GM18502 (cell line): Measurements from ENCODE around the gene KCNQ2.
"Not testable (repeated sequence)": the region's sequence is repeated elsewhere in the genome, so short reads cannot be mapped to it uniquely, and the experiment has no call there.

Source experiments
- ATAC-seq: cut with Tn5 transposase; IDR thresholded peaks from one replicate; pipeline ENCODE4 v1.9.1; 2021; ENCODE audit warnings: mild to moderate bottlenecking; ENCODE audit not compliant: unreplicated experiment, poor library complexity

The KCNQ2 gene

DNA sequence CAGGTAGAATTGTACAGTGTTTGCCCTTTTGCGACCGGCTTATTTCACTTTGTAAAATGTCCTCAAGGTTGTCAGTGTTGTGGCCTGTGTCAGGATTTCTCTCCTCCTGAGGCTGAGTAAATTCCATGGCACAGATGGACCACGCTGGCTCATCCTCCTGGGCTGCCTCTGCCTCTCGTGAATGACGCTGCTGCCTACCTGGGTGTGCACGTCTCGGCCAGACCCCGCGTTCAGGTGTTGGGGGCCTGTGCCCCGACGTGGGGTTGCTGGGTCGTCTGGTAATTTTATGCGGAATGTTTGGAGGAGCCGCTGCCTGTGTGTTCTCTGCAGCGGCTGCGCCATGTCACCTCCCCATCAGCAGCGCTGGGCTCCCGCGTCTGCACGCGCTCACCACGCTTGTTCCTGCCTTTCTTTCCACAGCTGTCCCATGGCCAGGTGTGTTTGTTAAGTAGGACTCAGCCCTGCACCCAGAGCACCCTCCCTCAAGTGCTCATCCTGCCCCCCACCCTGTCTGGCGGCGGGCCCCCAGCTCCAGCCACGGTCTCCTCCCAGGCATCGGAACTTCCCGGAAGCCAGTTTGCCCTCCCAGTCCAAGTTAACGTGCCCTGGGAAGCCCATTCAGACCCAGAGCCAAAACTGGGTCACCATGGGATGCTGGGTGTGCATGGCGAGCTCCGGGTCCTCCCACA lies 75.2 kb downstream of the KCNQ2 start:
- no peak for ATAC-seq

DNA sequence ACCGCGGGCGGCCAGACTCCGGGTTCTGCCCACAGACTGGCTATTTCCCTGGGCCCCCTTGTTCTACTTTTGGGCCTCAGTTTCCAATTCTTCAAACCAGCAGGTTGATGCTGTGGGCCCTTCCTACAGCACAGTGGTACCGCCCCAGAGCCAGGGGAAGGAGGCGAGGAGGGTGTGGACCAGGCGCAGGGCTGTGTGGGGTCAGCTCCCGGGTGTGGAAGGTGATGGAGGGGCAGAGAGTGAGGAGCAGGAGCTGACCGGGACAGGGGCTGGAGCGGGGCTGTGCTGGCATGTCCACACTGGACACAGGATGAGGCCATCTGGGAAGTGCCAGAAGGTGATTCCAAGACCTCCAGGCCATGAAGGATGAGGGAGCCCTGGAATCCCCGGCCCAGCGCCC lies 76.2 kb downstream of the KCNQ2 start:
- ATAC-seq, result no peak

- no peak for ATAC-seq
Measured at GRCh38 chr20:63395723-63396122, 76.7 kb downstream of the KCNQ2 start.

GRCh38 chr20:63394920-63395455 lies 77.5 kb downstream of the KCNQ2 start:
- no peak for ATAC-seq

- ATAC-seq, result no peak
Measured at GRCh38 chr20:63394069-63394919, 78.2 kb downstream of the KCNQ2 start.

DNA sequence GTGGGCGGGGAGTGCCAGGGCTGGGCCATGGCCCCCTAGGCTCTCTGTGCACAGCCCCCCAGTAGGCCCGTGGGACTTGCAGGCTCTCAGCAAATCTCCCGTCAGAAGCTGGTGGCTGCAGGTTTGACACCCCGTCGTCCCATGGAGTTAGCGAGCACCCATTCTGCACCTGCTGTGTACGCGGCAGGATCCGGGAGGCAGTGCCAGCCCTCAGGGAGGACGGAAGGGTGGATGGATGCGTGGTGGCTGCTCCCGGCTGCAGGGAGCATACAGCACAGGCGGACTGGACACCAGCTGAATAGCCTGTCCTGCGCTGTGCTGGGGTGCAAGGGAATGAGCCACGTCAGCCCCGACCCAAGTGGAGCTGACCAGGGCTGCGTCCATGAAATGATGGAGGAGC lies 78.9 kb downstream of the KCNQ2 start:
- no peak for ATAC-seq

- no peak for ATAC-seq
Measured at GRCh38 chr20:63392465-63393365, 79.7 kb downstream of the KCNQ2 start.

- ATAC-seq, result no peak
Measured at GRCh38 chr20:63387917-63388316, 84.5 kb downstream of the KCNQ2 start.

- no peak for ATAC-seq
Measured at GRCh38 chr20:63387393-63387792, 85.1 kb downstream of the KCNQ2 start.

GRCh38 chr20:63386491-63386890 lies 86.0 kb downstream of the KCNQ2 start:
- no peak for ATAC-seq

DNA sequence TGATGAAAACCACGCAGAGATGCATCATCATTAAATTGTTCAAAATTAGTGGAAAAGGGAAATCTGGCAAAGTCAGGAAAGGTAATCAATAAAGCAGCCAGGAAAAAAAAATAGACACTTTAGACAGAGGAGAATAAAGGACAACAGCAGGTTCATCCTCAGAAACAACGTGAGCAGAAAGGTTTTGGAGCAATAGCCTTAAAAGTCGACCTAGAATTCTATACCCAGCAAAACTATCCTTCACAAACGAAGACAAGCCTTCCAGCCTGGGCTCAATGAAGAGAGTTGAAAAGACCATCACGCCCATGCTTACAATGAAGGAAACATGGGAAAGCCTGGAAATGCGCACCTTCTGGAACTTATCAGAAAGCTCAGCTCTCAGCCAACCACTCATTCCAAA lies 86.6 kb downstream of the KCNQ2 start:
- no peak for ATAC-seq

DNA sequence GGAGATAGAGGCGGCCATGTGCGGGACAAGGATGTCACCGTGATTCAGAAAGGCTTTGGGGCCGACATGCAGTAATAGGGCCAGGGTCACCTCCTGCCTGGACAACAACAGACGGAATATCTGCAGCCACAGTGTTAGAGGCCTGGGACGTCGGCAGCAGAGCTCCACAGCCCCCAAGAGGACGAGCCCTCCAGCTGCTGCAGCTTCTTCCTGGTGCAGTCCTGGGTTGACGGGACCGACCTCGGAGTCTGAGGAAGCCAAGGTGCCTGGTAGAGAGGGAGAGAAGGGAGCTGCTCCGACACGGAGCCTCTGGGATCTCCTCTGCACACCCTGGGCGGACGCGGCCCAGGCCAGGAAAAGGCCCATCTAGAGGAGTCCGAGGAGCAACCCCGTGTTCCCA lies 88.1 kb downstream of the KCNQ2 start:
- ATAC-seq, result no peak

DNA sequence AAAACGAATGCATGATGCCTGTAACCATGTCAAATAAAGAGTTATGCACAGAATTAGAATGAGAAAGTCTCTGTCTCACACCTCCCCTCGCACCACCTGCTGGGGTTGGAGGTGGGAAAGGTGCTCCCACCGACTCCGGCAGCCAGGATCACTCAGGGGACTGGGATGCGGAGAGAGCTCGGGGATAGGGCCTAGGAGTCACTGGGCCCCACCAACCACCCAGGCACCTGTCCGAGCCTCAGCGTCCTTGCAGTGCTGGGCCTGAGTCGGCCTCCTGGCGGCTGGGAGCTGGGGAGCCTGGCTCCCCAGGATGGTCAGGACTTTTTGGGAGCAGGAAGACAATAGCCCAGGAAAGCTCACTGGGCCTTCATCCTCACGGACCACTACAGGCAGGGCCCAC lies 88.9 kb downstream of the KCNQ2 start:
- ATAC-seq, result no peak

GRCh38 chr20:63382551-63383300 lies 89.7 kb downstream of the KCNQ2 start:
- no peak for ATAC-seq

- ATAC-seq, result no peak
Measured at GRCh38 chr20:63381781-63382431, 90.5 kb downstream of the KCNQ2 start.

GRCh38 chr20:63380346-63380870 lies 92.0 kb downstream of the KCNQ2 start:
- ATAC-seq, result no peak

GRCh38 chr20:63379872-63380271 lies 92.6 kb downstream of the KCNQ2 start:
- not testable (repeated sequence) for ATAC-seq

- no peak for ATAC-seq
Measured at GRCh38 chr20:63379296-63379695, 93.2 kb downstream of the KCNQ2 start.

GRCh38 chr20:63378626-63379025 lies 93.8 kb downstream of the KCNQ2 start:
- ATAC-seq, result no peak
